Fibroblast of skin of right biceps (primary cell): Measurements from ENCODE around the gene BPIFB6.

Experiments
- DNase-seq: peaks from one replicate; pipeline ENCODE4 v3.0.0-alpha.2; 2013

The BPIFB6 gene

DNA sequence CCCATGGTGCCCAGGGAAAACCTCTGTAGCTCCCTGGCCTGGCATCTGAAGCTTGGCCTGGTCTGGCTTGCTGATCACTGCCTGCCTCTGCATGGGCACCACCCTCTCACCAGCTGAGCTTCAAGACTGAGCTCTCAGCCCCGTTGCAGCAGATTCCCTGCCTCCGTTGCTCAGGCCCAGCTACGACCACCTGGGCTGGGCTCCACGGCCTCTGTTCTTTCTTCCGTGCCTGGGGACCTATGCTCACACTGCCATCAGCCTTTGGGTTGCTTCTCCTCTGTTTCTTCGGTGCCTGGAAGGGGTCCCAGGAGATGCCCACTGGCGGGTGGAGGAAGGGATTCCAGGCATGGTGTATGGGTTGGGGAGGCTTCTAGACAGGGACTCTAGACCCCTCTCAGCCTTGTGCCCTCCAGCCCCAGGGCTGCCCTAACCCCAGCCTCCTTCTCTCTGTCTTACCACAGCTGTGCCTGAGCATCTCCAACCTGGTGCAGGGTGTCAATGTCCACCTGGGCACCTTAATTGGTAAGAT is 14.8 kb upstream of the BPIFB6 start:
- no peak for DNase-seq

DNA sequence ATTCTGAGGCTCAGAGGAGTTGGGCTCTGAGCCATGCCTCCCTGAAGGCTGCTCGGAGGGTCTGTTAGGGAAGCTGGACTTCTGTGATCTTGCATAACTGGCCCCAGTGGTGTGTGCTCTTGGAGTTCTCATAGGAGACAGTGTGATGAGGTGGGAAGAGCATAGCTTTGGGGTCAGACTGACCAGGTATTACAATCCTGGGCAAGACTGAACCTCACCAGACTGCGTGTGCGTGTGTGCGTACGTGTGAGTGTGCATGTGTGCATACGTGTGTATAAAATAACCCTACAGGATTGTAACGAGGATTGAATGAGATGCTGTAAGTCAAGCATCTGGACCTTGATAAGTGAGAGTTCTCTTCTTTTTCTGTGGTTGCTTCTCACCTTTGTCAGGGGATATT is 13.9 kb upstream of the BPIFB6 start:
- no peak for DNase-seq

DNA sequence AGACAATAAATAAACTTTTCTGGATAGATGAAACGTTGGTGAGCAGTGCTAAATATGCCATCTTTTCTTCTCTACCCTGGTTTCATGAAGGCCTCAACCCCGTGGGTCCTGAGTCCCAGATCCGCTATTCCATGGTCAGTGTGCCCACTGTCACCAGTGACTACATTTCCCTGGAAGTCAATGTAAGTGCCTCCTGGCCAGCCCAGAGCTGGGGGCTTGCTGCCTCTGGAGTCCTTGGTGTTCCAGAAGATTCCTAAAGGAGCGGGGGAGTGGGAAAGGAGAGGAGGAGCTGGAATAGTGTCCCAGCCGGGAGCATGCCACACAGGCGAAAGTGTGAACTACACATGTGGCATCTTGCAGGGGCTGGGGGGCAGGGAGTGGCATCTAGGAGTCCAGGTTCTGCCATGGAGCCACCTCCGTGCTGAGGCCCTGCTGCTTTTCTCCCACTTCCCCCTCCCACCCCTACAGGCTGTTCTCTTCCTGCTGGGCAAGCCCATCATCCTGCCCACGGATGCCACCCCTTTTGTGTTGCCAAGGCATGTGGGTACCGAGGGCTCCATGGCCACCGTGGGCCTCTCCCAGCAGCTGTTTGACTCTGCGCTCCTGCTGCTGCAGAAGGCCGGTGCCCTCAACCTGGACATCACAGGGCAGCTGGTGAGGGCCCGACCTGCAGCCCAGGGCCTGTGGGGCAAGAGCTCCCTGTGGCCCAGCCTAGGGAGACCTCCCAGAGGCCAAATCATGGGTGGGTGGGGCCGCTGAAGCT is 13.1 kb upstream of the BPIFB6 start:
- DNase-seq, result no peak

DNA sequence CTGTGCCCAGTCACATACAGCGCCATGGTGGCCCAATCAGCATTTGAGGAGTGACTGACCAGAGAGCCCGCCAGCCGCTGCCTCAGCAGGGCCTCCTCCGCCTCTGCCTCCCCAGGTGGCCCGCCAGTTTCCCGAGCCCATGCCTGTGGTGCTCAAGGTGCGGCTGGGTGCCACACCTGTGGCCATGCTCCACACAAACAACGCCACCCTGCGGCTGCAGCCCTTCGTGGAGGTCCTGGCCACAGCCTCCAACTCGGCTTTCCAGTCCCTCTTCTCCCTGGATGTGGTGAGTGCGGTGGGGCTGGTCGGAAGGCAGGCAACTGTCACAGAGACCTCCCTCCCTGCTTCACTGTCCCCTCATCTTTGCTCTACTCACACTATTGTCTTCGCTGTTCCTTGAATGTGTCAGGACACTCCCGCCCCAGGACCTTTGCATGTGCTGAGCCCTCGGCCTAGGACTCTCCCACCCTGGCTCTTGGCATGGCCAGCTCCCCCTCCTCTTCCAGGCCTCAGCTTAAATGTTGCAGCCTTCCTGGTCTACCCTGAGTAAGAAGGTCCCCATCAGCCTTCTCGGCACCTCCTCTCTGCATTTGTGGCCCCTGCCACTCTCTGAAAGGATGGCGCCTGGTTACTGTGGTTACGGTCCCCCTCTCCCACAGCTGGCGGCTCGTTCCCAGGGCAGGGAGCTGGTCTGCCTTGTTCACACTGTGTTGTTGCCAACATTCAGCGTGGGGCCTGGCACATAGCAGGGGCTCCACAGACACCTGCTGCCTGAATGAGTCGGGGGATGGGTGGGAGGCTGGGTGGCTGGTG is 11.8 kb upstream of the BPIFB6 start:
- no peak for DNase-seq

DNA sequence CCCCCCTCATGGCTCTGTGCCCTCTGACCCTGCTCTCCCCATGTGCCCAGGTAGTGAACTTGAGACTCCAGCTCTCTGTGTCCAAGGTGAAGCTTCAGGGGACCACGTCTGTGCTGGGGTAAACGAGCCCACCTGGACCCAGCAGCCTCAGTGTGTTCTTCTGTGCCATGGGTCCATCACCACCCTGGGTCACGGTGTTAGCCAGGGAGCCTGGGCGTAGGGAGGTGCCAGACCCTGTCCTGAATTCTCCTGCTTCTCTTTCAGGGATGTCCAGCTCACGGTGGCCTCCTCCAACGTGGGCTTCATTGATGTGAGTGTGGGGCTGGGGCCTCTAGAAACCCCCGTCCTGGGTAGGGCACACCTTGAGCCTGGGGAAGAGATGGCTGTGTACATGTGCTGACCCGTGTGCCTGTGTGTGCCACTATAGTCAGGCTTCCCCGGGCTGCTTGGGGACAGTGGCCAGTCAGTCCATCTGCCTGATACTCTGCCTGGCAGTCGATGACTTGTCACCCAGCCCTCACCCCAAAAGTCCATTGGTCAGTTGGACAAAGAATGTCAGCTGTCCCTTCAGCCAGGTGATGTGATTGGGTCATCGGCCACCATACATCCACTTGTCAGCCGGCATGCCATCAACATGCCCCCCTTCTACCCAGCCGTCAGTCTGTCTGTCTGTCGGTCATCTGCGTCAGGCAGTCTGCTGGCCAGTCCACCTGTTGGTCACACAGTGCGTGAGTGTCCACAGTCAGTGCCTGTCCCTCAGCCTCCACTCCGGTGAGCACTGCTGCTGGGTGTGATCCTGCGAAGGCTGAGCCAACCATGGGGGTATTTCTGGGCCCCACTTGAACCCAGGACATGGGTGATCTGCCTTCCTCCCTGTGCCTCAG is 10.9 kb upstream of the BPIFB6 start:
- DNase-seq, result no peak

DNA sequence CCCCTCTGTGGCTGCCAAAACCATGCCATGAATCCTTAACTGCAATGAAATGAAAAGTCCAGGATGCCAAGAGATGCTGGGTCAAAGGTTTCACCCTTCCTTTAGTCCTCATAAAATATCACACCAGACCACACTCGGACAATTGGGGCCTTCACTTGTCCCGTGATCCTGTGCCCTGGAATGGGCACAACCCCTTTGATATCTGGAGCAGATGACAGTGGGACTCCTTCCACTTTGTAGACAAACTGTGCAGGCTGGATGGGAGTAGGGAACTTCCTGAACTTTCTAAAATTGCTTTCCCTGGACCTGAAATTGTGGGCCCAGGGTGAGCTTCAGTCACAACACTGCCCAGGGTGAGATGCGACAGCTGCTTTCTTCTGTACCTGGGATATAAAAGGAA is 9.6 kb upstream of the BPIFB6 start:
- no peak for DNase-seq

DNA sequence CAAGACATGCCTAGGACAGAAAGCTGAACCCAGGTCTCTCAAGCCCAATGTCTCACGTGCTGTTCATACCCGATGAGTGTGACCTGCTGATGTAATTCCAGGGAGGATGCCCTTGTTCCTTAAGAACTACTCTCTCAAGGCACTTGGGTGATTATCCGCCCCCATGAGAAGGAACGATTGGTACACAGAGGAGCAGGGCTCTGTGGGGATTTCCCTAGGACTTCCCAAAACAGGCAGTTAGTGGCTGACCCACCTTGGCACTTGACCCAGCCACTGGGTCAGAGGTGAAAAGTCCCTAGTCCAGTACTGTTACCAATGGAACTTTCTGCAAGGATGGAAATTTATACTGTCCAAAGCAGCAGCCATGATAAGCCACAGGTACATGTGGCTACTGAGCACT is 9.2 kb upstream of the BPIFB6 start:
- no peak for DNase-seq

DNA sequence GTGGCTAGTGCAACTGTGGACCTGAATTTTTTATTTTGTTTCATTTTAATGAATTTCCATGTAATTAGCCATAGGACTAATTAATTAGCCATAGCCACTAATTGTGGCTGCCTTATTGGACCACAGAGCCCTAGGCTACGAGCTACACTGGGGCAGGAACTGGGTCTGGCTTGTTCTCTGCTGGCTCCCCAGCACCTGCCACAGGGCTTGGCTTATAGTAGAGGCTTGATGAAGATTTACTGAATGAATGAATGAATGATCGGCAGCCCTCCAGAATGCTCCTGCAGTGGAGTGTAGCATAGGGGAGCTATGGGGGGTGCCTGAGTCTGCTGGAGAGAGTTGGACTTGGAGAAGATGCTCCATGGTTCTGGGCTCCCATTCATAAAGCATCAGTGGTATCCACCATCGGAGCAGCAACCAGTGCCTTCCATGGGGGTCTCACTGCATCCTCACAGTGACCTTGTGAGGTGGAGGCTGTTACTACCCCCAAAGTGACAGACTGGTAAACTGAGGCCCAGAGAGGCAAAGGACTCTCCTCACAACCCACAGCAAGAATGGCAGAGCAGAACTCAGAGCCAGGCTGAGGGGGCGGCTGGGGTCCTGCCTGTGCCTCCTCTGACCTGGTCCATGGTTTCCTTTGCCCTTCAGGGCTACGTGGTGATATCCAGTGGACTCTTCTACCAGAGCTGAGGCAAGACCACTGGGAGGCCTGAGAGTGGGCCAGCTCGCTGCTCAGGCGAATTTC is 8.6 kb upstream of the BPIFB6 start:
- no peak for DNase-seq

DNA sequence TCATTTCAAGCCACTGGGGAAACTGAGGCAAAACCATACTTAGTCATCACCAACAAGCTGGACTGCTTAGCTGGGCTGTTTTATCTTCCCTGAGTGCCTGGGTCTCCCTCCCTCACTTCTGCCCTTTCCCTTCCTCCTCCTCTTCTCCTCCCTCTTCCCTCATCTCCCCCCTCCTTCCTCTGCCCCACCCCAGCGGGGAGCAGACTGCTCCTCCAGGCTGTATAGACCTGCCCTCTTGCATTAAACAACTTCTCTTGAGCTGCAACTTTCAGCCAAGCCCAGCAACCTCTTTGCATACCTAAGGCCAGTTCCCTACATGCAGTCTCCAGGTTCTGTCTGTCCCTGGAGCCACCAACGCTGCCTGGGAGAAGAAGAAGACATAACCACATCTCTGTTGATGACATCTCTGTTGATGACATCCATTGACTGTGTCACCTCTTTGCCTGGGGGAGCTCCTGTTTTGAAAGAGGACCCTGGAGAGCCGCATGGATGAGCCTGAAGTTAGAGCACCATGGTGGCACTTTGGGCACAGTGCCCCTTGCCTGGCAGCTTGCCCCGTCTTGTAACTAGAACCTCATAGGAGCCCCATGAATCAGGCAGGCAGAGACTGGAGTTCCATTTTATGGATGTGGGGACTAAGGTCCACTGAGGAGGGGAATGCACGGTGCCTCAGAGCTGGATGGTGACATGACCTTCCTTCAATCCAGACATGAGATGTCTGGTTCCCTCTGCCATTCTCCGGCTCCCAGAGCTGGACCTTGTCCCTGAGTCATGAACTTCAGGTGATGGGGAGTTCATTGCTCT is 7.8 kb upstream of the BPIFB6 start:
- no peak for DNase-seq

DNA sequence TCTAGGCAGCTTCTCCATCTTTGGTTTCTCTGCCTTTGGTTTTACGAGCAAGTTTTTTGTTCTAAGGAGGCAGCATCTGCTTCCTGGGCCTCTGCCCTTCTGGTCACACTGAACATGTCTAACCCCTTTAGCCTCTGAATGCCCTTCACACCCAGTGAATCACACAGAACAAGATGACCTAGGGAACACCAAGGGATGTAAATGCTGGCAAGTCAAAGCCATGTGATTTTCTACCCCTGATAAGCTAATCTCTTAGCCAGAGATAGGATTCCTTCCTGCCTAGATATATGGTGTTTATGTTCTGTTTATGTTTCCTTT is 7.2 kb upstream of the BPIFB6 start:
- no peak for DNase-seq

DNA sequence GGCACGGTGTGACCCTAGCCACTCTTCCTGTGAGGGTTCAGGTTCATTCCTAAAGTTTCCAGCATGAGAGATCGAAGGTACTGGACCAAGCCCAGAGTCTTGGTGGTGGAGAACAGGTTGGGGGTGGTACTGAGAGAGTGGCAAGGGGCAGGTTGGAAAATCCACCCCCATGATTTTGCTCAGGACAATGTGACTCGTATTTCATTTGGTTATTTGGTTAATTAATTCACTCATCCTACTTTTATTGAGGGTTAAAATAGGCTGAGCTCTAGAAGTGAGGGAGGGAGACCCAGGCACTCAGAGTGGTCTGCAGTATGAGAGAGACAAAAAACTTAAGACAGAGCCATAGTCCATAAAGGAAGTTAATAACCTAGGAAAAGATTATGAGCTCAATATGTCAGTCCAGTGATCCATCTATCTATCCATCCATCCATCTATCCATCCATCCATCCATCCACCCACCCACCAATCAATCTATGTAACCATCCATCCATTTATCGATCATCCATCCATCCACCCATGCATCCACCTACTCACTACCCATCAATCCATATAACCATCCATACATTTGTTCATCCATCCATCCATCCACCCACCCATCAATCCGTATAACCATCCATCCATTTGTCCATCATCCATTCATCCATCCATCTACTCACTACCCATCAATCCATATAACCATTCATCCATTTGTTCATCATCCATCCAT is 6.7 kb upstream of the BPIFB6 start:
- no peak for DNase-seq

DNA sequence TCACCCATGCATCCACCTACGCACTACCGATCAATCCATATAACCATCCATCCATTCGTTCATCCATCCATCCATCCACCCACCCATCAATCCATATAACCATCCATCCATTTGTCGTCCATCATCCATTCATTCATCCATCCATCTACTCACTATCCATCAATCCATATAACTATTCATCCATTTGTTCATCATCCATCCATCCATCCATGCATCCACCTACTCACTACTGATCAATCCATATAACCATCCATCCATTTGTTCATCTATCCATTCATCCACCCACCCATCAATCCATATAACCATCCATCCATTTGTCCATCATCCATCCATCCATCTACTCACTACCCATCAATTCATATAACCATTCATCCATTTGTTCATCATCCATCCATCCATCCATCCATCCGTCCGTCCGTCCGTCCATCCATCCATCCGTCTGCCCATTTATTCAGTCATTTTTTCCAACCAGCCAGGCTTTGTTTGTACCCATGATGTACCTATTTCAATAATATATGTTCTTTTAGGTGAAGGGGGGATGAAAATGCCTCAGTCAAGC is 6.1 kb upstream of the BPIFB6 start:
- no peak for DNase-seq

DNA sequence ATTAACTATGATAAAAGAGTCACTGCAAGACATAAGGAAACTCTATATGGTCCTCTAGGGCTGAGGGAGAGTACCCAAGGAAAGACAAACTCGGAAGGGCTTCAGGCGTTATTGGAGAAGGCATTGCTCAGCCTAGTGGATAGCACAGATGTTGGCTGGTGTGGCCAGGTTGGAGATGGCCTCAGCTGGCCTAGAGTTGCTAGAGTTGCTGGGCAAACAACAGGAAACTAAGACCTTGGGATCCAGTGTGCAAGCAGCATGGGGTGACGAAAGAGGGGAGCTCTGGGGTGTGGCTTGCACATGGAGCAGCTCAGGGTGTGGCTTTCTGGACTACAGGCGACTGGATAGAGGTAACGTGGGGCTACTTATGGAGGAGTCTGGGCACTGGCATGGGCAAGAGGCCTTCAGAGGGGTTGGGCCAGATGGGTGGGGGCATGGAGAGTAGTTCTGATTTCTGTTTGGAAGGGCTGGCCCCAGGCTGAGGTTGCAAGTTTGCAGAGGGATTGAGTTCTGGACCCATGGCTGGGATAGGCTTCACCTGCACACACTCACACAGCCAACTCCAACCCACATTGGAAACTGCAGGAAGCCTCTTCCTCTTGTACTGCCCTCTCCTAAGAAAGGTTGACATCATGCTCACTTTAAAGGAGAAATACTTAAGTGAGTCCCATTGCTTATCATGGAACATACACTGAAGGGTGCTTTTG is 5.2 kb upstream of the BPIFB6 start:
- DNase-seq, result no peak

DNA sequence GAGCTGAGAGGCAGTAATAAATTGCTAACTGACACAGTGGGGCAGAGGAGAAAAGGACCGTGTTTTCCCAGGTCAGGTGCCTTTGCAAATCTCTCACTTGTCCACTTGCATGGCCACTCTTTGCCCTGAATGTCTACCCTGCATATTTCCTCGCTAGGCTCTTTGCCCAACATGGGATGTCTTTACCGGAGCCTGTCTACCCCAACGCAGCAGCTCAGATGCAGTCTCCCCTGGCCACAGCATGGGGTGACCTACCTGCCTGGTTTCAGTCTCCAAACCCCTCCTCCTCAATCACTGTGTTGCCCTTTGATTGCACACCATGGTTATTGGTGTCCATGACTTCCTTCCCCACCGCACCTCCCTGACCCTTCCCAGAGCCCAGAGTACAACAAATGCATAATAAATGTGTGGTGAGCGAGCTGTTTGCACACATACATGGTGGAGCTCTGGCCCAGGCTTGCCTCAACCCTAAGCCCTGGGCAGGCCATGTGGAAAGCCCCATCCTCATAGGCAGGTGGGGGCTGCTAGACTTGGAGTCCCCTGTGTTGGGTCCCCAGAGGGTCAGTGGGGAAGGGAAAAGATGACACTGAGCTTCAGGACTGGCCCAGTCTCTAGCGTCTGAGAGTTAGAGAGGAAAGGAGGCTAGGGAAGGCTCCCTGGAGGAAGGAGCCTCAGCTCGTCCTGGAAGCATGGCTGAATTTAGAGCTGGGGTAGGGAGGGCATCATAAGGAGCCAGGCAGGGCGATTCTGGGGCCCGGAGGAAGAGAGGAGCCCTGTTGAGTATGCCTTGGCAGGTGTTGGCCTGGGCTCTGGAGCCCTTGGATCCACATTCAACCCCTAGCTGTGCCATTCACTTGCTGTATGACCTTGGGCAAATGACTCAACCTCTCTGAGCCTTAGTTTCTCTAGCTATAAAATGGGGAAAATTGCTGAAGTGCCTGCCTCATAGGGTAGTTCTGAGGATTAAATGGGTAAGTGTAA is 4.4 kb upstream of the BPIFB6 start:
- DNase-seq, result no peak

DNA sequence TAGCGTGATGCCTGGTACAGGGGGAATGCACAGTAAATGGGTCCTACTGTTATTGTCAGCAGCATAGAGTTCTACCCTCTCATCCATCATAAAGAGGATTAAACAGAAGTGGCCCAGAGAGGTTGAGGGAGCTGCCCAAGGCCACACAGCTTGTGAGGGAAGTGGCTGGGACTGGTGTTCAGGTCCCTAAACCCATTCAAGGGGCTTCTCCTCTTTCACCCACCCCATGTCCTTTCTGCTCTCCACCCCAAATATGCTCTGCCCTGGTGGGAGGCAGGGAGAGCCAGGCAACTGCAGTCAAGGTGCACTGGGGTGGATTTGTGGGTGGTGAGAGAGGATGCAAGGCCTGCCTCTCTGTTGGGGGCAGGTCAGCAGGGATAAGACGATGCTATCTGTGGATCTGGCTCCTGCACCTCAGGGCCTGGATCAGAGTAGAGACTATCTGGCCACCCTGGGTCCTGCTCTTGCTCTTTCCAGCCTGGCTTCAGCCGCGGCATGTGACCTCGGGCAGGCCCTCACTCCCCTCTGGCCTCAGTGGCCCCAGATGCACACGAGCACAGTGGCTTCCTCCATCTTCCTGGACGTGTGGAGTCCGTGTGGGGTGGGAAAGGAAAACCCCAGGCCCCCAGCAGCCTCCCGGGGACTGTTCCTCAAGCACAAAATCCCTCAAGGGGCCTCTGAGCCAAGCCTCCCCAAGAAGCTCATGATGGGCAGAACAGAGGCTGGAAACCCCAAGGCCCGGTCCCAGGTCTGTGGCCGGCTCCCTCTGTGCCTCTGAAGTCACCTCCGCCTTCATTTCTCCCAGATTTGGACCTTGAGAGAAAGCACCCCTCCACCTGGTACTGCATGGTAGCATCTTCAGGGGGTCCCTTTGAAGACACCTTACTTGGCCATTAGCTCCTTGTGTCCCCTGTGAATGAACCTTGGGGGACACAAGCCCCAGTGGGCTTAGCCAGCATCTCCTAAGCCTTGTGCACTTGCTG is 3.4 kb upstream of the BPIFB6 start:
- no peak for DNase-seq

DNA sequence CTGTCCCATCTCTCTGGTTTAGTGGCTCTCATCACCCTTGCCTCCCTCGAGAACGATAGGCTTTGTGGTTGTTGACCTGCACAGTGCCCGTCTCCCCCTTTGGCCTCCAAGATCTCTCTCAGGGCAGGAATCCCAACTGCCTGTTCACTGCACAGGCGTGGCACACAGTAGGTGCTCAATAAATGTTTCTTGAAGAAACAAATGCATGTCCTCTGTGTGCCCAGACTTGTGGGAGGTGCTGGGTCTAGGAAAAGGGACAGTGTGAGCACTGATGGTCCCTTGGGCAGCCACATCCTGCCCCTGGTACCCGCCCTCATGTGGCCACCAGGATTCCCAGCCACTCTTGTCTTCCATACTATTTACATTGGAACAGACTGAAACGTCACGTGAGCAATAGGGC is 2.6 kb upstream of the BPIFB6 start:
- DNase-seq, result no peak

DNA sequence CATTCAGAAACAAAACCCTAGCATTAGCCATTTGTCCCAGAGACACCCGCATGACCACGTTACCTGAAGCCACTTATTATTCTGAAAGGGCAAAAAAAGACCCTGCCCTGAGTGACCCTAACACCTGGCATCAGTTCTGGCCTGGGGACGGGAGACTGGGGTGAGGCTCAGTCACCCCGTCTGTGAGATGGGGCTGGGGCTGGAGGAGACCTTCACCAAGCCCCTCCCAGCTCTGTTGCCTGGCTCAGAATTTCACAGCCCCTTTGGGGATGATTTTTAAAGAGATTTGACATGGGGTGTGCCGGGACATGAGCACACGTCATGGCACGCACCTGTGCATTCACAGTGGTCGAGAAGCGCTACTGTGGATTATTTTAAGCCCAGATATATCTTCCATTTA is 1.4 kb upstream of the BPIFB6 start:
- DNase-seq, result no peak

DNA sequence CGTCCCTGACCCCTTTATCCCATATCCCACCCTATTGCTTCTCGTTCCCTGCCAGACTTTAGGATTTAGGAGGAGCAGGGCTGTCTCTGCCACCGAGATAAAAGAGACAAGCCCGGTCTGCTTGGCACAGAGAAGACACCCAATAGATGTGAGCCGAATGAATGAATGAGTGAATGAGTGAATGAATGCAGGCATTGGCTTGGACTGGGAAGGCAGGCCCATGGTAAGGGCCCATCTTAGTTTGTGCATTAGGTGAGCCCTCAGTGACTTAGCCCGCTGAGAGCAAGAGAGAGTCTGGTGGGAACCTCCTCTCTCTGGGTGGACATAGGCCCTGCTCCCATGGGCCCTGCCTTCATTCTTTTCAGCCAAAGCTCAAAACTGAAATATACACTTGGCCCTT is 879 bp upstream of the BPIFB6 start:
- no peak for DNase-seq
